ENCODE results near the gene EGR4.

EGR4 gene

GRCh38 chr2:73255007-73255644, 38.2 kb downstream of the EGR4 start:
- no peaks in the 10 kb centered on the region for H3K4me1 Mint-ChIP-seq
- ATAC-seq (ENCODE audit: low read depth) (no peak), DNase-seq (ENCODE audit: low spot score in 2 of 2) (no peak)
- H3K36me3 Mint-ChIP-seq, result peaks cover 27% of the 10 kb centered on the region
- H3K27ac Mint-ChIP-seq, result peak overlapping the region; percentile 53
- H3K9me3 Mint-ChIP-seq, result no peaks in the 10 kb centered on the region
- H3K27me3 Mint-ChIP-seq, result no peaks in the 10 kb centered on the region
- H3K4me3 Mint-ChIP-seq, result no peak overlapping the region

DNA sequence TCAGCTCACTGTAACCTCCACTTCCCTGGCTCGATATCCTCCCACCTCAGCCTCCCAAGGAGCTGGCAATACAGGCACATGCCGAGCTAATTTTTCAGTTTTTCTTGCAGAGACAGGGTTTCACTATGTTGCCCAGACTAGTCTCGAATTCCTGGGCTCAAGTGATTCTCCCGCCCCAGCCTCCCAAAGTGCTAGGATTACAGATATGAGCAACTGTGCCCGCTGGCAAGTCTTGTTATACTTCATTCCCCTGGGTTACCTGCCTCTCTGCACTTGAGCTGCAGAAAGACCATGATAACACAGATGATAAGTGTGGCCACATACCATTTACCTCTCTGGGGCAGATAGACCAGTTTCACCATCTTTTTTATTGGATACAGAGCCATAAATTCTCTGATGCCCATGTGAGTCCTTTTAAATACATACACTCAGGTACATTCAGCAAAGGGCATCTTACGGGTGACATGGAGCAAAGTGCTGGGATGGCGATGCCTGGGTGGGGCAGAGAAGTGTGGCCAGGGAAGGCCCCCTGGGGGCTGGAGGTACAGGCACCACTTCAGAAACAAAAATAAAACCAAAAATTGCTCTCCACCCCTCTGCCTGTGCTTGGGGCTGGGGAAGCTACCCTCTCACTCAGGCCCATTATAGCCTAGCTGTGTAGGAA, 38.9 kb downstream of the EGR4 start:
- H3K27ac Mint-ChIP-seq, result peak overlapping the region; percentile 53
- H3K4me3 Mint-ChIP-seq, result no peak overlapping the region
- no peaks in the 10 kb centered on the region for H3K4me1 Mint-ChIP-seq
- ATAC-seq (ENCODE audit: low read depth), result no peak
- H3K27me3 Mint-ChIP-seq, result no peaks in the 10 kb centered on the region
- DNase-seq (ENCODE audit: low spot score in 2 of 2), result no peak
- H3K9me3 Mint-ChIP-seq, result no peaks in the 10 kb centered on the region
- peaks cover 29% of the 10 kb centered on the region for H3K36me3 Mint-ChIP-seq

GRCh38 chr2:73253901-73254300, 39.4 kb downstream of the EGR4 start:
- peaks cover 26% of the 10 kb centered on the region for H3K36me3 Mint-ChIP-seq
- ATAC-seq (ENCODE audit: low read depth) (no peak), DNase-seq (ENCODE audit: low spot score in 2 of 2) (no peak)
- H3K9me3 Mint-ChIP-seq, result no peaks in the 10 kb centered on the region
- no peaks in the 10 kb centered on the region for H3K4me1 Mint-ChIP-seq
- no peak overlapping the region for H3K4me3 Mint-ChIP-seq
- no peaks in the 10 kb centered on the region for H3K27me3 Mint-ChIP-seq
- H3K27ac Mint-ChIP-seq, result no peak overlapping the region

DNA sequence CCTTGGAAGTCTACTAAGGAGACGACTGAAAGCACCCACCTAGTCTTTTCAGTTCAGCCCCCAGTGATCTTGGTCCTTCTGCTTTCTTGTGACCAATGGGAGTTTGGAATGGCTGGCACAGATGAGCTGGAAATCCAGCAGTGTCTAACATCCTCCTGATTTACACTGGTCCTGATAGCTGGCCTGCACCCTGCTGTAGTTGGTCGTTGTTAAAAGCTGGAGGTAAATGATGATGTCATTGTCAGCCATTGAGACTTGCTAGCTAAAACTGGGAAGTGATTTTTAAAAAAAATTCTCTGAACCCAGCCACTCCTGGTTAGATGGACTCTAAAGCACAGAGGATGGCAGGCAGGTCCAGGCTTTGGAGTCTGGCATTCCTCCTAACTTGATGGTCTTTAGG, 39.9 kb downstream of the EGR4 start:
- no peaks in the 10 kb centered on the region for H3K27me3 Mint-ChIP-seq
- peaks cover 28% of the 10 kb centered on the region for H3K36me3 Mint-ChIP-seq
- no peaks in the 10 kb centered on the region for H3K4me1 Mint-ChIP-seq

GRCh38 chr2:73252238-73253027, 40.9 kb downstream of the EGR4 start:
- Mint-ChIP-seq H3K4me1 (no peaks in the 10 kb centered on the region), H3K27ac (no peak overlapping the region), H3K4me3 (no peak overlapping the region), H3K27me3 (no peaks in the 10 kb centered on the region), H3K9me3 (no peaks in the 10 kb centered on the region), H3K36me3 (peaks cover 28% of the 10 kb centered on the region)
- ATAC-seq (ENCODE audit: low read depth) (no peak), DNase-seq (ENCODE audit: low spot score in 2 of 2) (no peak)

More for the DNA sequence above, 39.9 kb downstream of the EGR4 start:
- H3K27ac Mint-ChIP-seq, result no peak overlapping the region
- H3K9me3 Mint-ChIP-seq, result no peaks in the 10 kb centered on the region
- no peak for ATAC-seq (ENCODE audit: low read depth)
- DNase-seq (ENCODE audit: low spot score in 2 of 2), result no peak
- H3K4me3 Mint-ChIP-seq, result no peak overlapping the region

DNA sequence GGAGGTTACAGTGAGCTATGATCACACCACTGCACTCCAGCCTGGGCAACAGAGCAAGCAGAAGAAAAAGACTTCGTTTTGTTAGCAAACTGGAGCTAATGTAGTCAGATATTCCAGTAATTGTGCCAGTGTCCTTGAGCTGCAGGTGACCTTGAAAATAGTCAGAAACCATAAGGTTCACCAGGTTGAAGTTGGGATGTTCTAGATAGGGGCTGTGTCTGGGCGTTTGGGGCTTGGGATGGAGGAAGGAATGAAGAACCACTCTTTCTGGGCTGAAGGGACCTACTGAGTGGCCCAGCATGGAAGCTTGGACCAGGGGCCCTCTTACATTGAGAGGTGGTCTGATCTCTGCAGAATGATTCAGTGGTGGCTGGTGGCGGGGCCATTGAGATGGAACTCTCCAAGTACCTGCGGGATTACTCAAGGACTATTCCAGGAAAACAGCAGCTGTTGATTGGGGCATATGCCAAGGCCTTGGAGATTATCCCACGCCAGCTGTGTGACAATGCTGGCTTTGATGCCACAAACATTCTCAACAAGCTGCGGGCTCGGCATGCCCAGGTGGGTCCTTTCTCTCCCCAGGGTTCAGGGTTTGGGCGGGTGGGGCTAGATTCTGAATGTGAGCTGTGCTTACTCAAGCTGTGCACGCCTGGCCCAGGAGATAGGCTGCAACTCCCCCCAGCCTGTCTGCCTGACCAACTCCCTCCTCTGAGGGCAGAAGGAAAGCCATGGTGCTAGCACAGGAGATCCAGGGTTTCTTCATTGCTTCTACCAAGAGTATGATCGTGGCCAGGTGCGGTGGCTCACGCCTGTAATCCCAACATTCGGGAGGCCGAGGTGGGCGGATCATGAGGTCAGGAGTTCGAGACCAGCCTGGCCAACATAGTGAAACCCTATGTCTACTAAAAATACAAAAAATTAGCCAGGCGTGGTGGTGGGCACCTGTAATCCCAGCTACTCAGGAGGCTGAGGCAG, 42.2 kb downstream of the EGR4 start:
- DNase-seq (ENCODE audit: low spot score in 2 of 2) (no peak), ATAC-seq (ENCODE audit: low read depth) (no peak)
- Mint-ChIP-seq H3K4me1 (peaks cover 2% of the 10 kb centered on the region), H3K27ac (no peak overlapping the region), H3K4me3 (no peak overlapping the region), H3K27me3 (no peaks in the 10 kb centered on the region), H3K9me3 (no peaks in the 10 kb centered on the region), H3K36me3 (peaks cover 38% of the 10 kb centered on the region)

DNA sequence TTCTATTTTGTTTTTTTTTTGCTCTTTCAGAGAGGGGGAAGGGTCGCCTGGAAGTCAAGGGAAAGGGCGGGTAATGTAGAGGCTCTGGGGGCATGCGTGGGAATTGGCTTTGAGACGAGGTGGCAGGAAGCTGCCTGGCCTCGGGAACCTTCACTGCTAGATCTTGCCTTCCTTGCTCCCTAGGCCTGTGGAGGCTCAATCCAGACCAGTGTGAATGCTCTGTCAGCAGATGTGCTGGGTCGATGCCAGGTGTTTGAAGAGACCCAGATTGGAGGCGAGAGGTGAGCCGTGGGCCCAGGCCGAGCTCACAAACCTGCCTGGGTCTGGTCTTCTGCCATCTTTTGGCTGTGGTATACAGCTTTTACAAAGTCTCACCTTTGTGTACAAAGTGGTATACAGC, 43.7 kb downstream of the EGR4 start:
- no peaks in the 10 kb centered on the region for H3K27me3 Mint-ChIP-seq
- ATAC-seq (ENCODE audit: low read depth) (no peak), DNase-seq (ENCODE audit: low spot score in 2 of 2) (no peak)
- no peak overlapping the region for H3K4me3 Mint-ChIP-seq
- H3K9me3 Mint-ChIP-seq, result no peaks in the 10 kb centered on the region
- H3K36me3 Mint-ChIP-seq, result peaks cover 44% of the 10 kb centered on the region
- peaks cover 4% of the 10 kb centered on the region for H3K4me1 Mint-ChIP-seq
- no peak overlapping the region for H3K27ac Mint-ChIP-seq

GRCh38 chr2:73246850-73247249, 46.5 kb downstream of the EGR4 start:
- Mint-ChIP-seq H3K9me3 (no peaks in the 10 kb centered on the region), H3K27me3 (no peaks in the 10 kb centered on the region), H3K4me3 (no peak overlapping the region), H3K27ac (peak overlapping the region; percentile 4), H3K36me3 (peaks cover 38% of the 10 kb centered on the region), H3K4me1 (peaks cover 4% of the 10 kb centered on the region)
- ATAC-seq (ENCODE audit: low read depth) (no peak), DNase-seq (ENCODE audit: low spot score in 2 of 2) (no peak)

DNA sequence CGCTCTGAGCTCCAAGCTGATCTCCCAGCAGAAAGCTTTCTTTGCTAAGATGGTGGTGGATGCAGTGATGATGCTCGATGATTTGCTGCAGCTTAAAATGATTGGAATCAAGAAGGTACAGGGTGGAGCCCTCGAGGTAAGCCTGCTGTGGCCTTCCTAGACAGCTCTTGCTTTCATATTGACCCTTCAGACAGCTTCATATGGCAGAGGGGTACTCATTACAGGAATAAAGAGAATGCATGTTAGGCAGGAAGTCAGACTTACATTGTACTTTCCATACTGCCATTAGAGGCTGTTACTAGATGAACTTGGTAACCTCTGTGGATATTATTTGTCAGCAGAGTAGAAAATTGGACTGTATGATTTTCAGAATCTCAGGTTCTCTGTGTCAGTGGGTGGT, 48.8 kb downstream of the EGR4 start:
- H3K36me3 Mint-ChIP-seq, result peaks cover 23% of the 10 kb centered on the region
- H3K9me3 Mint-ChIP-seq, result no peaks in the 10 kb centered on the region
- DNase-seq (ENCODE audit: low spot score in 2 of 2), result no peak
- no peak for ATAC-seq (ENCODE audit: low read depth)
- peaks cover 4% of the 10 kb centered on the region for H3K4me1 Mint-ChIP-seq
- no peak overlapping the region for H3K27ac Mint-ChIP-seq
- H3K4me3 Mint-ChIP-seq, result no peak overlapping the region
- no peaks in the 10 kb centered on the region for H3K27me3 Mint-ChIP-seq

DNA sequence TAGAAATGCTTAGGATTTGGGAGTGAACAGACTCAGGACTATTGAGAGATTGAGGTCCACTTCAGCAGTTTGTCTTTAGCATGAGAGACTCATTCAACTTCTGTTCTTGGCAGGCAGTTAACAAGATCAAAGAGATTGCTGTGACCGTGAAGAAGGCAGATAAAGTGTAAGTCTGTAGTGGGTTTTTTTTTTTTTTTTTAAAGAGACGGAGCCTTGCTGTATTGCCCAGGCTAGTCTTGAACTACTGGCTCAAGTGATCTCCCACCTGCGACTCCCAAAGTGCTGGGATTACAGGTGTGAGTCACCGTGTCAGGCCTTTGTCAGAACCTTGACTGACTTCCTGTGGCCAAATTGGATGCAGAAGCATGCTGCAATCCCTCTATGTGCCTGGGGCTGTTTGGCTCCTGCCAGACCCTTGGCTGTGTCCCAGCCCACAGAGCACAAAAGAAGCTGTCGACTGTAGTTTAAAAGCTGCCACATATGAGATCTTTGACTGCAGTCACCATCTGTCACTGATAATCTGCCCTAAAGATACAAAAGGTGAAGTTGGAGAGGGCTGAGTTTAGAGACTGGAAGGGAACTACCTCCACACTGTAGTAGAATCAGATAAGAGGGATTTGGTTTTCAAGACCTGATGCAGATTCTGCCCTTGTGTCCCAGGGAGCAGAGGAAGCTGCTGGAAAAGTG, 49.3 kb downstream of the EGR4 start:
- no peak overlapping the region for H3K4me3 Mint-ChIP-seq
- no peaks in the 10 kb centered on the region for H3K27me3 Mint-ChIP-seq
- ATAC-seq (ENCODE audit: low read depth) (no peak), DNase-seq (ENCODE audit: low spot score in 2 of 2) (no peak)
- peaks cover 22% of the 10 kb centered on the region for H3K36me3 Mint-ChIP-seq
- H3K27ac Mint-ChIP-seq, result no peak overlapping the region
- no peaks in the 10 kb centered on the region for H3K9me3 Mint-ChIP-seq
- H3K4me1 Mint-ChIP-seq, result peaks cover 4% of the 10 kb centered on the region

Data from memory B cell (primary cell).